NCI-H345 treated with DMSO at 0.1 percent for 48 hours (cell line): ENCODE data around the gene WIPF3.
"Not testable (repeated sequence)": the region's sequence is repeated elsewhere in the genome, so short reads cannot be mapped to it uniquely, and the experiment has no call there.

ENCODE experiments used
- DNase-seq: peaks from one replicate; lab custom pipeline; 2025; ENCODE audit not compliant: unreplicated experiment; lab: John Stamatoyannopoulos, UW

The WIPF3 gene

DNA sequence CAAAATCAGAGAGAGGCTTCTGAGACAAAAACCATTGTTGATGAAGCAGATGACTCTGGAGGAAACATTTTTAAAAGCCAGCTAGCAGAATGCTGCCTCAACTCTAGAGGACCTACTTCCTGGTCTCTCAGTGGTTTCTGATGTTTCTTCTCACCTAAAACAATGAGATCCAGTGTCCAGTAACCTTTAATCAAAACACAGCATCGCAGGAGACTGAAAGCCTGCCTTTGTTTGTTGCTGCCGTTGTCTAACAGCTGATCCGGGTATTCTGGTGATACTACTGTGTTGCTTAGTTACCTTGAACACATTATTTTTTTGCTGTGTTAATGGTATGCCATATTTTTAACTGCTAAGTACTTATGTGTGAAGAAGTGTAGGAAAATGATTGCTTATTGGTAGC lies 70.9 kb downstream of the WIPF3 start:
- no peak for DNase-seq

DNA sequence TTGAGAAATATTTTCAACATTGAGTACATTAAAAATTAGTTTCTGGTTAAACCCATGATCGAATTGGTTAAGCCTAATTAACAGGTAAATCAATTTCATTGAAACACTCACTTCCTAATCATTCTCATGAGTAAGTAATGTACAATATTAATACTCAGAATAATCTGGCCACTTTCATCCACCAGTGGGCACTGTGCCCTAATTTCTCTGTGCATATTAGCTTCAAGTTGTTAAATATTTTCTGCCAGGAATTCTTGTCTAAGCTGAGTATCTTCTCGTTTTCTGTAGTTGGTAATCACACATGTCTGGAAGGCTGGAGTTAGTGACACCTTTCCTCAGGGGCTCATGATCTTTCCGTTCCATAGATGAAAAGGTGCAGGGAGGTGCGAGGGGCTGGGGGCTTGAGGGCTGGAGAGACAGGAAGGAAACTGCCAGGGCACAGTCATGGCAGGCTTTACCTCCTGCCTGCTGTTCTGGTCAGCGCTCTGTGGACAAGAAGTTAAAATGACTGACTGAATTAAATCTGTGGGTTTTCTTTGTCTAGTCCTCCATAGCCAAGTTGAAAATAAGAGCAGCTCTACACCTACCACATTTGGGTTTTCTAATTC lies 71.9 kb downstream of the WIPF3 start:
- no peak for DNase-seq

- no peak for DNase-seq
Measured at GRCh38 chr7:29879609-29880008, 73.3 kb downstream of the WIPF3 start.

DNA sequence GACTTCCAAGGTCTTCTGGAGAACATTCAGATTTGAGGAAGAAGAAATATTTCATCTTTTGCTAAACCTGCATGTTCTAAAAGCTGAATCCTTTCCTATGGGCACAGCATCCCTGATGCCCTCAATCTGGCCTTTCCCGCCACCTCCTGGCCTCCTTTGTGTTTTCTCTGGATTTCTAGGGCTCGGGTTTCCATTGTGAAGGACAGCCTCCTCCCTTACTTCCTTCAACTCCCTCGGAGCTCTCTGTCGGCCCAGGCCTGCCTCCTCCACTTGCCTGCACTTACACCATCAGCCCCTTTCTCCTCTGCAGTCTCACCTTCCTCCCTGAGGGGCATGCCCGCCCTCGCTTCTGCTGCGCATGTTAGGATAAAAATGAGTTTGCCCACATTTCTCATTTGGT lies 75.4 kb downstream of the WIPF3 start:
- no peak for DNase-seq

DNA sequence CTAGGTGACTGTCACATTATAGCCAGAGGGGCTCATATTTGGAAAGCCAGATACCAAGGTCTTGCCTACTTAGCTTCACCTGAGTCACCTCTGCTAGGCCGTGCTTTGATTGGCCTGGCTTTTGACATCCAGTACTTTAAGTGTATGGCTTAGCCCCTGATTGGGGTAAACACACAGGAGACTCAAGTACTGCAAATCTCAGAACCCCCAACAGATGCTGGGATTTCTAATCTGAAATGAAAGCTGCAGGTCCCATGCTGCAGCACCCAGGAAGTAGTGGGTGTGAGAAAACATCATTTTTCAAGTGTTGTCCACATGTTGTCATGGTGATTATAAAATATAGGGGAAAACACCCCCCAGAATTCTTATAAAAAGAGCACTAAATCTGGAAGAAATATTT lies 76.2 kb downstream of the WIPF3 start:
- DNase-seq: no peak

DNA sequence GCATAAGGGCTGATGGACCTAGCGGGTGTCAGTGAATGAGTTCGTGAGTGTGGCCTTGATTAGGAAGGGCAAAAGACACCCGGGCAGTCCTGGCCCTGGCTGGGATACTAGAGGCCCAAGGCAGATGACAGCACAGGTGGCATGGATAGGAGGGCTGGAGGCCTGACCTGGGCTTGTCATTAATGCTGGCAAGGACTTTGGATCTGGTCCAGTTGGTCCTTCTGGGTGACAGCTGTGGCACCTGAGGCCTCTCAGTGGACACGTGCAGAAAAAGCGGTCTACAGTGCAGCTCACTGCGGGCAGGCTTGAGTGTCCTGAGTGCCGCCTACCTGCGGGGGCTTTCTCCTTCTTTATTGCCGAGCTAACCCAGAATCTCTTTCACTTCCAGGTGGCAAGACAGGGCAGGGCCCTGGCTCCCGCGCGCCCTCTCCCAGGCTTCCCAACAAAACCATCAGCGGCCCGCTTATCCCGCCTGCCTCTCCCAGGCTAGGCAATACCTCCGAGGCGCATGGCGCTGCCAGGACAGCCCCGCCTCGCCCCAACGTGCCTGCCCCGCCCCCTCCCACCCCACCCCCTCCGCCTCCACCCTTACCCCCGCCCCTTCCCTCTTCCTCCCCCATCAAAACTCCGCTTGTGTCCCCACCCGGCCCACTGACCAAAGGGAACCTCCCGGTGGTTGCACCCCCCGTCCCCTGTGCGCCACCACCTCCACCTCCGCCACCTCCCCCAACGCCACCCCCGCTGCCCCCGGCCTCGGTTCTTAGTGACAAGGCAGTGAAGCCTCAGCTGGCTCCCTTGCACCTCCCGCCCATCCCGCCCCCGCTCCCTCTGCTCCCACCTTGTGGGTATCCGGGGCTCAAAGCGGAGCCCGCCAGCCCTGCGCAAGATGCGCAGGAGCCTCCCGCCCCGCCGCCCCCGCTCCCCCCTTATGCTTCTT lies 77.4 kb downstream of the WIPF3 start:
- peak; percentile 62 for DNase-seq

- DNase-seq: peak; percentile 76
Measured at GRCh38 chr7:29884399-29885272, 78.3 kb downstream of the WIPF3 start.

DNA sequence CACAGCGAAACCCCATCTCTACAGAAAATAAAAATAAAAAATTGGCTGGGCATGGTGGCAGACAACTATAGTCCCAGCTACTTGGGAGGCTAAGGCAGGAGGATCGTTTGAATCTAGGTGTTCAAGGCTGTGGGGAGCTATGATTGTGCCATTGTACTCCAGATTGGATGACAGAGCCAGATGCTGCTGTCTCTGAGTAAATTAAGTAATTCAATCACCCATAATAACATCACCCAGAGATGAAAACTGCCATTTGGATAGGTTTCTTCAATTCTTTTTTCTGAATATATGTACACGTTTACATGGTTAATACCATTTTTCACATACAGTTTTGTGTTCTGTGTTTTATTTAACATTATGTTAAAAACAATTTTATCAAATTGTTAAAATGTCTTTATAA lies 79.3 kb downstream of the WIPF3 start:
- no peak for DNase-seq

DNA sequence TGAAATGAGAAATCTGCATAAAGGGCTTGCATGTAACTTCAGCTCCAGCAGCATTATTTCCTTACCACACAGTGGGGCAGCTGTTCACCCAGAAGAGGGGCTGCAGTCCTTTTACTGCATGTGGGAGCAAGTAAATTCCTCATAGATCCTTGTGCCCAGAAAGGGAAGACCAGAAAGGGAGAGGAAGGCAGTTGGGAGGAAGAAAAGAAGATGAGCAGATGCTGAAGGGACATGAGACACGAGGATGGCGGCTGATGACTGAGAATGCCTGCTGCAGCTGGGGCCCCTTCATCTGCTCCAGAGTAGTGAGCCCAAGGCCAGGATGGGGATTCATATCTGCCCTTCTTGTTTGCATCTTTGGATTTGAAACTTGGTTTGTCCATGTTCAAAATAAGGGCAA lies 80.5 kb downstream of the WIPF3 start:
- DNase-seq: no peak

- no peak for DNase-seq
Measured at GRCh38 chr7:29888006-29888405, 81.7 kb downstream of the WIPF3 start.

DNA sequence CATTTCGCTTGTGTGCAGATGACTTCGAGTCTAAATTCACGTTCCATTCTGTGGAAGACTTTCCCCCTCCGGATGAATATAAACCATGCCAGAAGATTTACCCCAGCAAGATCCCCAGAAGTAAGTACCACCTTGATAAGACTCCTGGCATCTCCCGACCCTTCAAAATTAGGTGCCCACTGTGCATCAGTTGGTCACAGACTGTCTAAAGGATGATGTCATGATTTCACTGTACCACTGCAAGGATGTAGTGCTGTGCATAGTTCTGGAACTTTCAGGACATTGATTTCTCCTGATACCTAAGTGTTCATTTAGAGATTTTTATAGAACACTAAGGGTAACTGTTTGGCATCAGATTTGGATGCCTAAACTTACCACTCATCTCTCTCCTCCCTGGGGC lies 83.0 kb downstream of the WIPF3 start:
- DNase-seq: no peak

DNA sequence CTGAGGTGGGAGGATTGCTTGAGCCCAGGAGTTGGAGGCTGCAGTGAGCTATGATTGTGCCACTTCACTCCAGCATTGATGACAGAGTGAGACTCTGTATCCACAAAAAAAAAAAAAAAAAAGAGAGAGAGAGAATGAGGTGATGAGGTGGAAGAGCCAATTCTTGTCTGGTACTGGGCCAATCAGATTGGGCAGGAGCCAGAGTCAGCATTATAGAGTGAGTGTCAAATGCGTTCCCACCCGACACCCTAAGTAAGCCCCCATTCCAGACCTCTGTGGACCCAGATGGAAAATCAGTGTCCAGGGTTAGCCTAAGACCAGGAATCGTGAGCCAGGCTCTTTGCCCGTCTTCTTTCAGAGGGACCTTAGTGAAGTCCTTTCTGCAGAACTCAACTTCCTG lies 83.9 kb downstream of the WIPF3 start:
- no peak for DNase-seq

DNA sequence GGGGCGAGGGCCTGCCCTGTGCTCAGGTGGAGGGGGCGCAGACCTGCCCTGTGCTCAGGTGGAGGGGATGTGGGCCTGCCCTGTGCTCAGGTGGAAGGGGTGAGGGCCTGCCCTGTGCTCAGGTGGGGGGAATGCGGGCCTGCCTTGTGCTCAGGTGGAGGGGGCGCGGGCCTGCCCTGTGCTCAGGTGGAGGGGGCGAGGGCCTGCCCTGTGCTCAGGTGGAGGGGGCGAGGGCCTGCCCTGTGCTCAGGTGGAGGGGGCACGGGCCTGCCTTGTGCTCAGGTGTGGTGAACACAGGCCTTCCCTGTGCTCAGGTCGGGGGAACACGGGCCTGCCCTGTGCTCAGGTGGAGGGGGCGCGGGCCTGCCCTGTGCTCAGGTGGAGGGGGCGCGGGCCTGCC lies 84.5 kb downstream of the WIPF3 start:
- DNase-seq: not testable (repeated sequence)

DNA sequence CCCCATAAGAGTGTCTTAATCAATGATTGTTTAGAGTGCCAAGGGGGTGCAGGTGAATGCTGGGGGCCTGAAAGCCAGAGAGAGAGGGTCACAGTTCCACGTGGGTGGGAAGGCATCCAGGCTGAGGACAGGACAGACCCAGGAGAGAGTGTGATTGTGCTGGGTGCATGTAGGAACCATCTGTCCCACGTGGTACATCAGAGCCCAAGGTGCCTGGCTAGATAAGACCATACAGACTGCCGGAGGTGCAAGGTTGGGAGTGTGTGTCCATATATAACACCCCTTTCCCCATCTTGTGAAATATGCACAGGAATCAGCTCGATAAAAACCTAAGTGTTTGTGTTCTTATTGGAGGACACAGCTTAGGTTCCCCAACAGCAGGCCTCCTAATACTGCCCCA lies 85.5 kb downstream of the WIPF3 start:
- no peak for DNase-seq

- no peak for DNase-seq
Measured at GRCh38 chr7:29892231-29892630, 85.9 kb downstream of the WIPF3 start.

GRCh38 chr7:29893351-29893965 lies 87.2 kb downstream of the WIPF3 start:
- no peak for DNase-seq

DNA sequence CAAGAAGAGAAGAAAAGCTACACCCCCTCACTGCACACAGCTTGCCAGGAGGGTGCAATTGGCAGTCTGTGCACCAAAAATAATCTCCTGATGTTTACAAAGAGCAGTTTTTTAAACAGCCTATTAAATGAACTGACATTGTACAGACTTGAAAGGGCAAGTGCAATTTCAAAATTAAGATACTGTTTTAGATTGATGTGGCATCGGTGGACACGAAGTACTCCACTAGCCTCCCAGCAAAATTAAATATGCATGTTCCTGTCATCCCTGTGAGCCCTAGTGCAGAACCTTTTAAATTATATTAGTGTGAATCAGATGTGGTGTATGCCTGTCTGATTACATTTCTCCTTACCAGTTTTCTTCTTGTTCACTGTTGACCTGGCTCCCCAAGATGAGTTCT lies 87.9 kb downstream of the WIPF3 start:
- no peak for DNase-seq

DNA sequence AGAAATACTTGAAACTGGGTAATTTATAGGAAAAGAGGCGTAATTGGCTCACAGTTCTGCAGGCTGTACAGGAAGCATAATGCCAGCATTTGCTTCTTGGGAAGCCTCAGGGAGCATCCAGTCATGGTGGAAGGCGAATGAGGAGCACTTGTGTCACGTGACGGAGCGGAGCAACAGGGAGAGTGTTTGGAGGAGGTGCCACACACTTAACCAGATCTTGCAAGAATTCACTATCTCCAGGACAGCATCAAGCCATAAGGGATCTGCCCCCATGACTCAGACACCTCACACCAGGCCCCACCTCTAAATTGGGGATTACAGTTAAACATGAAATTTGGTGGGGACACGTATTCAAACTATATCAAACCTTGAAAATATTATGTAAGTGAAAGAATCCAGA lies 89.3 kb downstream of the WIPF3 start:
- DNase-seq: no peak

GRCh38 chr7:29896685-29897411 lies 90.5 kb downstream of the WIPF3 start:
- no peak for DNase-seq

DNA sequence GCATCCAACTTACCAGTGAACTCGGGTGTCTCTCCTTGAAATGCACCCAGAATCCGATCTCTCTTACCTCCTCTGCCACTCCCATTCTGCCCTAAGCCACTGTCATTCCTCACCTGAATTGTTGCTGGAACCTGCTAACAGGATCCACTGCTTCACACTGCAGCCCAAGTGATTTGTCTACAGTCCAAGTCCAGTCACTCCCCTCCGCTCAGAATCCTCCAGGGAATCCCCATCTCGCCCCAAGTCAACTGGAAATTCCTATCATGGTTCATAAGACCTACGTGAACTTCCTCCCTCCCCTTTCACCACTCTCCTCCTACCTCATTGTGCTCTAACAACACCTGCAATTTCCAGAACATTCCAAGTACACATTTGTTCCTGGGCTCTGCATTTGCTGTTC lies 92.0 kb downstream of the WIPF3 start:
- no peak for DNase-seq

DNA sequence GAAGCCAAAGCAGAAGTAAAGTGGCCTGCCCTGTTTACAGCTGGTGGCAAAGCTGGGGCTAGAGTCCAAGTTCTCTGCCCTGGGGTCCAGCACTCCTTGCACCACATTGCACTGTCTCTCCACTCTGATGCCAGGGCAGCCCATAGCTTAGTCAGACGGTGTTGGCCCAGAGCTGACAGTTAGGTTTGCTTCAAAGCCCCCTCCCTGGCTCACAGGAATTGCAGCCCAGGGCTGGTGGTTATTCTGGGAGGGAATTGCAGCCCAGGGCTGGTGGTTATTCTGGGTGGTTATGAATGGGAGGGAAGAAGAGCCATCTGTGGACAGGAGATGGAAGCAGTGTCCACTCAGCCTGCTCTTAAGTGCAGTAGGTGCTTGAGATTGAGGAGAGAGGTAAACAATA lies 94.4 kb downstream of the WIPF3 start:
- no peak for DNase-seq
